WERI-Rb-1 (cell line): ENCODE data around the gene SMIM44.
"Not testable (repeated sequence)": the region's sequence is repeated elsewhere in the genome, so short reads cannot be mapped to it uniquely, and the experiment has no call there.

Experiments
- DNase-seq: peaks from one replicate; pipeline ENCODE4 v3.0.0-alpha.2; 2020
- H3K27ac ChIP-seq: fragments of 250-450 bp; sonication (Bioruptor Pico); 2 replicates; pipeline ENCODE4 v1.5.1; 2020; ENCODE audit warnings: mild to moderate bottlenecking, moderate library complexity
- H3K27me3 ChIP-seq: fragments of 250-450 bp; sonication (Bioruptor Pico); 2 replicates; pipeline ENCODE4 v1.5.1; 2021; ENCODE audit warnings: mild to moderate bottlenecking, low read depth, moderate library complexity; ENCODE audit not compliant: insufficient read depth, severe bottlenecking
- H3K36me3 ChIP-seq: fragments of 250-450 bp; sonication (Bioruptor Pico); 2 replicates; pipeline ENCODE4 v1.5.1; 2020; ENCODE audit warnings: mild to moderate bottlenecking, moderate library complexity
- H3K4me3 ChIP-seq: 2 replicates; pipeline ENCODE4 v1.5.1; 2011; ENCODE audit warnings: low read depth, mild to moderate bottlenecking, control low read depth, low read length
- H3K9me3 ChIP-seq: fragments of 250-450 bp; sonication (Bioruptor Pico); 2 replicates; pipeline ENCODE4 v1.5.1; 2021; ENCODE audit warnings: mild to moderate bottlenecking, moderate library complexity; ENCODE audit not compliant: severe bottlenecking
- CTCF ChIP-seq: IDR thresholded peaks from 2 replicates; pipeline ENCODE4 v1.5.1; 2011; ENCODE audit warnings: low read depth, mild to moderate bottlenecking, control low read depth, inconsistent platforms, low read length

SMIM44 gene

GRCh38 chr19:3511506-3512251 is 28.4 kb upstream of the SMIM44 start:
- TF ChIP-seq CTCF: no peak
- Histone ChIP-seq H3K36me3 (peaks cover 46% of the 10 kb centered on the region), H3K27ac (no peak overlapping the region)

GRCh38 chr19:3510727-3511126 is 27.5 kb upstream of the SMIM44 start:
- no peak for TF ChIP-seq CTCF
- Histone ChIP-seq H3K27ac (no peak overlapping the region), H3K27me3 (no peaks in the 10 kb centered on the region), H3K36me3 (peaks cover 46% of the 10 kb centered on the region), H3K4me3 (no peak overlapping the region), H3K9me3 (no peaks in the 10 kb centered on the region)
- no peak for DNase-seq

More at GRCh38 chr19:3511506-3512251, 28.4 kb upstream of the SMIM44 start:
- Histone ChIP-seq H3K4me3 (no peak overlapping the region), H3K9me3 (no peaks in the 10 kb centered on the region), H3K27me3 (no peaks in the 10 kb centered on the region)
- DNase-seq: no peak

GRCh38 chr19:3509566-3509989 is 26.3 kb upstream of the SMIM44 start:
- H3K36me3 ChIP-seq: peaks cover 46% of the 10 kb centered on the region
- H3K27me3 ChIP-seq: no peaks in the 10 kb centered on the region
- no peak overlapping the region for H3K4me3 ChIP-seq
- no peak overlapping the region for H3K27ac ChIP-seq
- H3K9me3 ChIP-seq: no peaks in the 10 kb centered on the region
- TF ChIP-seq CTCF: no peak
- no peak for DNase-seq

- TF ChIP-seq CTCF: no peak
- H3K36me3 ChIP-seq: peaks cover 46% of the 10 kb centered on the region
- no peak overlapping the region for H3K27ac ChIP-seq
Measured at GRCh38 chr19:3508771-3509535, 25.7 kb upstream of the SMIM44 start.

DNA sequence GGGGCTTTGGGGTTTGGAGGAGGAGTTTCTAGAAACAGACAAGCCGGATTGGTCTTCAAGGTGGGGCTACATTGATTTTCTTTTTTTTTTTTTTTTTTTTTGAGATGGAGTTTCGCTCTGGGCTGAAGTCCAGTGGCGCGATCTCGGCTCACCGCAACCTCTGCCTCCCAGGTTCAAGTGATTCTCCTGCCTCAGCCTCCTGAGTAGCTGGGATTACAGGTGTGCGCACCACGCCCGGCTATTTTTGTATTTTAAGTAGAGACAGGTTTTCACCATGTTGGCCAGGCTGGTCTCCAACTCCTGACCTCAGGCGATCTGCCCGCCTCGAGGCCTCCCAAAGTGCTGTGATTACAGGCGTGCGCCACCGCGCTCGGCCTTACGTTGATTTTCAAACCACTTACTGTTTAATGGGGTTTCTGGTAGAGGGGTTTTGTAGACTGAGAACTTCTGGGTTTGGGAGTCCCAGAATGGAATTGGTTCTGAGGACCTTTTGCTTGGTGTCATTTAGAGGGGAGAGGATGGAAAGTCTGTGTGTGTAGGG is 24.9 kb upstream of the SMIM44 start:
- H3K4me3 ChIP-seq, H3K9me3 ChIP-seq, DNase-seq, H3K27ac ChIP-seq, H3K27me3 ChIP-seq: not testable (repeated sequence)
- peaks cover 46% of the 10 kb centered on the region for H3K36me3 ChIP-seq

More at GRCh38 chr19:3508771-3509535, 25.7 kb upstream of the SMIM44 start:
- H3K27me3 ChIP-seq: no peaks in the 10 kb centered on the region
- DNase-seq: no peak
- no peaks in the 10 kb centered on the region for H3K9me3 ChIP-seq
- H3K4me3 ChIP-seq: no peak overlapping the region

DNA sequence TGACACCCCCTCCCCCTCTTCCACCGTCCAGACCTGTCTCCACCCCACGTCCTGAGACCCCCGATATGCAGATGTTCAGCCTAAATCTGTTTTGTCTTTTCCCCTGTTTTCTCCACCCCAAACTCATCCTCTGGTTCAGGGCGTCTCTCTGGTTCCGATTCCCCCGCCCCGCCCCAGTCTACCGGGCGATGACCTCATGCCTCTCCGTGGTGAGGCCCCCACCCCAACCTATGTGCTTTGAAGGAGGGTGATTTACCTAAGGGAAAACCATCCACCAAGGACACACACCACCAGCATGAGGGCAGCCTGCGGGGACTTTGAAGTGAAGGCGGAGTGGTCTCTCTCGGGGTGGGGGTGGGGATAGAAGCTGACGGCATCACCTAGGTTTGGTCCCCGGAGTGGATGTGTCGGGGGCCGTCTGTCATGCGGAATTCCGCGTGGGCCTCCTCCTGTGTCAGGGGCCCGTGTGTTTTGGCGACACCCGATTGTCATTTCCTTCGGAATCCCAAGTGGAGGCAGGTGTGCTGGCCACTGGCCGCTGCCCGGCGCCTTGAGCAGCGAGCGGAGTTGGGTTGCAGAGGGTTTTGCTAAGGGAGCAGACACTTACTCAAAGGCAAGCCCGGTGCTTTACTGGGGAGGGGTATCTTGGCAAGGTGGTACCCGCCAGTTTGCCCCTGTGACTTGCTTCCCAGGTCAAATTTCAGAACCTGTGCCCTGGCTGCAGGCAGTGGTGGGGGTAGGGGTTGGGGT is 24.3 kb upstream of the SMIM44 start:
- Histone ChIP-seq H3K27ac (no peak overlapping the region), H3K27me3 (no peaks in the 10 kb centered on the region), H3K4me3 (peak overlapping the region; percentile 19; the same call in 1 of the 2 replicates), H3K9me3 (no peaks in the 10 kb centered on the region), H3K36me3 (peaks cover 46% of the 10 kb centered on the region)
- no peak for TF ChIP-seq CTCF
- DNase-seq: no peak
